GM19452 (cell line): ENCODE data around the gene CRLF3.
"Not testable (repeated sequence)": the region's sequence is repeated elsewhere in the genome, so short reads cannot be mapped to it uniquely, and the experiment has no call there.

Source experiments
- ATAC-seq: cut with Tn5 transposase; IDR thresholded peaks from one replicate; pipeline ENCODE4 v1.9.1; 2021; ENCODE audit not compliant: unreplicated experiment

The CRLF3 gene

GRCh38 chr17:30824356-30825145 is at the start of gene CRLF3:
Gene CRLF3, minus strand, starts transcription at chr17:30824692. Its CDS starts 41 bp downstream, at chr17:30824651.
- peak; percentile 91 for ATAC-seq

GRCh38 chr17:30869005-30869404 is 44.5 kb upstream of the CRLF3 start:
- no peak for ATAC-seq

GRCh38 chr17:30864636-30865035 is 40.1 kb upstream of the CRLF3 start:
- no peak for ATAC-seq

- no peak for ATAC-seq
Observed at GRCh38 chr17:30858556-30859250, 34.2 kb upstream of the CRLF3 start.

DNA sequence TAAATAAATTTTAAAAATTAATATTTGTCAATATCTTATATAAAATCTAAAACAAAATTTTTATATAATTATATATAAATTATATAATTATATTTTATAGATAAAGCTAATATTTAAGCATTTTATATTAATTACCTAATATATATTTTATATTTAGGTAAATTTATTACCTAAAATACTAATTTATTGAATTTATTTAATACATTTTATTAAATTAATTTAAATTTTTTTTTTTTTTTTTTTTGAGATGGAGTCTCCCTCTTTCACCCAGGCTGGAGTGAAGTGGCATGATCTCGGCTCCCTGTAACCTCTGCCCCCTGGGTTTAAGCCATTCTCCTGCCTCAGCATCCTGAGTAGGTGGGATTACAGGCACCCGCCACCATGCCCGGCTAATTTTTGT is 29.7 kb upstream of the CRLF3 start:
- no peak for ATAC-seq

- ATAC-seq: no peak
Observed at GRCh38 chr17:30848021-30848420, 23.5 kb upstream of the CRLF3 start.

DNA sequence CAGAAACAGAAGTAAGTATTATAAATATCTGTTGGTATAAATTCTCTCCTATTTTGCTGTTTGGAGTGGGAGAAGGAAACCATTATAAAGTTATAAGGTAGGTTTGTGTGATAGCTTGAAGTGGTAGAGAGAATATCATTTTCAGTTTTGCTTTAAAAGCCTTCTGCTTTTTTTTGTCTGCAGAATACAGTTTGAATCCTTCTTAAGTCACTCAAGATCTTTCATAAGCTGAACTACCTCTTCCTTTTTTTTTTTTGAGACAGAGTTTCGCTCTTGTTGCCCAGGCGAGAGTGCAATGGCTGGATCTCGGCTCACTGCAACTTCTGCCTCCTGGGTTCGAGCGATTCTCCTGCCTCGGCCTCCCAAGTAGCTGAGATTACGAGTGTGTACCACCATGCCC is 16.3 kb upstream of the CRLF3 start:
- no peak for ATAC-seq

DNA sequence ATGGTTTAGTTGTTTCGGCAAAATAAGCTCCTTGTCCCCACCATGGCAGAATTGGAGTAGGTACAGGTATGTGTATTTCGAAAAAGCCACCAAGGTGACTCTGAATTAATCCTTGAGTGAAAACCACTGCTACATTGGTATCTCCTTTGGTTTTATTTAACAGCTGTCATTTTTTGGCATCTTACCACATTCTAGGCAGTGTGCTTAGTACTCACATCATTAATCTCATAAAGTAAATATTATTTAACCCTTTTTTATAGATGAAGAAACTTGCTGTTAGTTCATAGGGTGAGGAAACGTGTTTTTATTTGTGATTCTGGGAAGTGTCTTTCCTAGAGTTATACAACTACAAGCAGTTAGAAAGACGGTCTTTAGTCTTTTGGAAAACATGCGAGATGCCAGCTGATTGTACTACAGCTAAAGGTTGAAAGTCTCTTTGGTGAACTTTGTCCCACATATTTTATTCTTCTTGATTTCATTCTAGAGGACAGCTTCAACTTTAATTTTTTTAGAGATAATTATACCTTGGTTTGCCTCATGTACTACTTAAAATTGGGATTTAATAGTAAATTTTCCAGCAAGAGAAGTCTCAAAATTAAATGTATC is 13.8 kb upstream of the CRLF3 start:
- ATAC-seq: no peak

DNA sequence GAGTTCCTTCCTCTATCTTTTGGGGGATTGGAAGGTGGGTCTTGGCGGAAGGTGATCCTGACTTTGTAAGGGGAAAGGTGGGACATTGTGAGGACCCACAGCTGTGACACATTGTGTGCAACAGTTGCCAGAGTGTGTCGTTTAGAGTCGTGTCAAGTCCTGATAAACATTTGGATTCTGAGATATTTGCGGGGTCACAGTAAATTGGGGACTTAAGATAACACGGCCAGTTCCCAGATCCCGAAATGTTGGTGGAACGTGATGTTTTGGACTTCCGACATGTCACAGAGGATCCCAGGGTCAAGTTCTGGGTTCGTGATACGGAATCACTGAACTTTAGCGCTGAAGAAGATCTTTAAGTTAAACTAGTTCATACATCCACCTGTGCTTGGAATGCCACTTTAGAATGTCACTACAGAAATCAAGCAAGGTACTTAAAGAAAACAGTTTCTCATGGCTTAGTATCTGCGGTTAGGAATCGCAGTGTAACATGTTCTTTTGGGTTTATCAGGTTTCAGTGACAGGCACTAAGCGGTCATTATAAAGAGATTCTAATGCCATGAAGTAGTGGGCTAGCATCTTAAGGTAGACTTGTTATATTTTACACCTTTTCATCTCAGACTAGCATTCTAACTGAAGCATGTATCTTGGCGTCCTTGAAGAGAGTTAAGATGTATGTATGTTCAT is 8.1 kb upstream of the CRLF3 start:
- no peak for ATAC-seq

GRCh38 chr17:30831663-30832437 is 7.4 kb upstream of the CRLF3 start, which contains the start of gene ATAD5:
Gene ATAD5, plus strand, starts transcription at chr17:30831966. Its CDS starts 382 bp downstream, at chr17:30832348.
- ATAC-seq: peak; percentile 65

DNA sequence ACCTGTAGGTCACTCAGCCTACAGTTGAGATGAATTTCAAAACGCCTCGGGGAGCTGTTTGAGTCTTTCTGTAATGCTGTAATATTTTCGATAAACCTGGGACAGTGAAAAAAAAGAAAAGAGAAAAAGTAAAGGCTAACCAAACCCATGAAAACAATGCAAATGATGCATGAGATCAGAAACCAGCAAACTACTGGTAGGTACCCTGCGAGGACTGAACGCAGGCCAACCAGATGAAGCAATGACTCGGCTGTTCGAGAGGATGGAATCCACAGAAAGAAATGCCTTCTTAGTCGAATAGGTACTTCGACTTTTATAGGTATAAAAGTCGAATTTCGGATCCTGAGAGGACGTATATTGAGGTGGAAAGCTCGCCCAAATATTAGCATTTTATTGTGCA is 6.8 kb upstream of the CRLF3 start:
- ATAC-seq: no peak

DNA sequence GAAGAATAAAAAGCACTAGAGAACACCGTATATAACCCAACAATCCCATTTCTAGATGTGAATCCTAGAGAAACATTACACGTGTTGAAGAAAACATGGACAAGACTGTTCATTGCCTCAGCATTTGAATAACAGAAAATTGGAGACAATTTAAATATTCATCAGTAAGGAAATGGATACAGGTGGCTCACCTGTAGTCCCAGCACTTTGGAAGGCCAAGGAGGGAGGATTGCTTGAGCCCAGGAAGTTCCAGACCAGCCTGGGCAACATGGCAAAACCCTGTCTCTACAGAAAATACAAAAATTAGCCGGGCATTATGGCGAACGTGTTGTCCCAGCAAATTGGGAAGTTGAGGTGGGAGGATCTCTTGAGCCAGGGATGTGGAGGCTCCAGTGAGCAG is 4.5 kb upstream of the CRLF3 start:
- ATAC-seq: no peak

- no peak for ATAC-seq
Observed at GRCh38 chr17:30827082-30827481, 2.6 kb upstream of the CRLF3 start.

- ATAC-seq: no peak
Observed at GRCh38 chr17:30824002-30824355, 513 bp downstream of the CRLF3 start.

- ATAC-seq: no peak
Observed at GRCh38 chr17:30823421-30823820, 1.1 kb downstream of the CRLF3 start.

GRCh38 chr17:30822919-30823318 is 1.6 kb downstream of the CRLF3 start:
- ATAC-seq: not testable (repeated sequence)

GRCh38 chr17:30821871-30822723 is 2.4 kb downstream of the CRLF3 start:
- no peak for ATAC-seq

- ATAC-seq: no peak
Observed at GRCh38 chr17:30819971-30820705, 4.4 kb downstream of the CRLF3 start.

GRCh38 chr17:30816165-30816564 is 8.3 kb downstream of the CRLF3 start:
- no peak for ATAC-seq
